H9 (cell line): ENCODE measurements around the gene DNAH8. TPM values are rescaled to one million over a fixed set of nuclear protein-coding genes. Genes with fewer than 3 reads are reported as not detected.

ENCODE experiments used
- DNase-seq: peaks from one replicate; pipeline ENCODE4 v3.0.0-alpha.2; 2017
- H2AFZ ChIP-seq: one replicate; pipeline ENCODE4 v1.6.1; 2013; ENCODE audit warnings: mild to moderate bottlenecking, low read length, control low read depth, moderate library complexity
- H2AK5ac ChIP-seq: 2 replicates; pipeline ENCODE4 v1.6.1; 2013; ENCODE audit warnings: low read length, control low read depth, mixed read lengths; ENCODE audit not compliant: insufficient read length
- H2BK120ac ChIP-seq: one replicate; pipeline ENCODE4 v1.6.1; 2013; ENCODE audit warnings: low read depth, mild to moderate bottlenecking, low read length, control low read depth, inconsistent platforms; ENCODE audit not compliant: poor library complexity, severe bottlenecking
- H2BK12ac ChIP-seq: 2 replicates; pipeline ENCODE4 v1.6.1; 2013; ENCODE audit warnings: low read length, control low read depth, mixed read lengths, low read depth; ENCODE audit not compliant: insufficient read length
- H2BK15ac ChIP-seq: 2 replicates; pipeline ENCODE4 v1.6.1; 2013; ENCODE audit warnings: low read depth, low read length, control low read depth
- H2BK20ac ChIP-seq: one replicate; pipeline ENCODE4 v1.6.1; 2013; ENCODE audit warnings: low read depth, mild to moderate bottlenecking, low read length, control low read depth, inconsistent platforms; ENCODE audit not compliant: poor library complexity, severe bottlenecking
- H2BK5ac ChIP-seq: 2 replicates; pipeline ENCODE4 v1.6.1; 2013; ENCODE audit warnings: low read length, control low read depth, mixed read lengths; ENCODE audit not compliant: insufficient read length
- H3K14ac ChIP-seq: 2 replicates; pipeline ENCODE4 v1.6.1; 2013; ENCODE audit warnings: low read length, control low read depth; ENCODE audit not compliant: insufficient read depth
- H3K18ac ChIP-seq: 2 replicates; pipeline ENCODE4 v1.6.1; 2013; ENCODE audit warnings: low read depth, mild to moderate bottlenecking, mixed read lengths, low read length, control low read depth; ENCODE audit not compliant: insufficient read length
- H3K23ac ChIP-seq: 2 replicates; pipeline ENCODE4 v1.6.1; 2013; ENCODE audit warnings: low read length, control low read depth, mixed read lengths, low read depth; ENCODE audit not compliant: insufficient read length
- H3K23me2 ChIP-seq: 2 replicates; pipeline ENCODE4 v1.6.1; 2013; ENCODE audit warnings: low read depth, mild to moderate bottlenecking, mixed read lengths, low read length, control low read depth; ENCODE audit not compliant: insufficient read length, poor library complexity, severe bottlenecking
- H3K27ac ChIP-seq: 2 replicates; pipeline ENCODE4 v1.5.1; 2013; ENCODE audit warnings: low read length, control low read depth, mixed read lengths, low read depth; ENCODE audit not compliant: insufficient read length
- H3K27me3 ChIP-seq: 2 replicates; pipeline ENCODE4 v1.6.1; 2013; ENCODE audit warnings: low read length, control low read depth, inconsistent platforms; ENCODE audit not compliant: insufficient read depth
- H3K4ac ChIP-seq: 2 replicates; pipeline ENCODE4 v1.6.1; 2013; ENCODE audit warnings: low read depth, mild to moderate bottlenecking, control low read depth, inconsistent platforms, low read length, moderate library complexity
- H3K4me1 ChIP-seq: 2 replicates; pipeline ENCODE4 v1.6.1; 2013; ENCODE audit warnings: low read length, control low read depth, inconsistent platforms; ENCODE audit not compliant: insufficient read depth
- H3K4me2 ChIP-seq: 2 replicates; pipeline ENCODE4 v1.6.1; 2013; ENCODE audit warnings: low read length, control low read depth, mixed read lengths; ENCODE audit not compliant: insufficient read length, insufficient read depth
- H3K56ac ChIP-seq: 2 replicates; pipeline ENCODE4 v1.6.1; 2013; ENCODE audit warnings: low read depth, mild to moderate bottlenecking, mixed read lengths, low read length, control low read depth; ENCODE audit not compliant: insufficient read length
- H3K79me1 ChIP-seq: 2 replicates; pipeline ENCODE4 v1.6.1; 2013; ENCODE audit warnings: low read depth, mild to moderate bottlenecking, moderate library complexity, low read length, control low read depth, inconsistent platforms; ENCODE audit not compliant: insufficient read depth, poor library complexity, severe bottlenecking
- H3K79me2 ChIP-seq: 2 replicates; pipeline ENCODE4 v1.6.1; 2013; ENCODE audit warnings: low read length, control low read depth, inconsistent platforms; ENCODE audit not compliant: insufficient read depth
- H3K9ac ChIP-seq: 2 replicates; pipeline ENCODE4 v1.6.1; 2013; ENCODE audit warnings: low read length, control low read depth, mixed read lengths; ENCODE audit not compliant: insufficient read length; ENCODE audit errors: extremely low read depth
- H3K9me3 ChIP-seq: one replicate; pipeline ENCODE4 v1.6.1; 2013; ENCODE audit warnings: low read depth, low read length, inconsistent platforms; ENCODE audit not compliant: control insufficient read depth
- H3T11ph ChIP-seq: one replicate; pipeline ENCODE4 v1.6.1; 2013; ENCODE audit warnings: mild to moderate bottlenecking, low read length, control low read depth, inconsistent platforms
- H4K20me1 ChIP-seq: one replicate; pipeline ENCODE4 v1.6.1; 2013; ENCODE audit not compliant: control insufficient read depth, insufficient read length, insufficient read depth
- H4K5ac ChIP-seq: 2 replicates; pipeline ENCODE4 v1.6.1; 2013; ENCODE audit warnings: low read depth, mild to moderate bottlenecking, mixed read lengths, low read length, control low read depth; ENCODE audit not compliant: insufficient read length
- H4K8ac ChIP-seq: replicated peaks from 2 replicates; pipeline ENCODE4 v1.6.1; 2013; ENCODE audit warnings: low read length, control low read depth, mixed read lengths, low read depth; ENCODE audit not compliant: insufficient read length
- H4K91ac ChIP-seq: 2 replicates; pipeline ENCODE4 v1.6.1; 2013; ENCODE audit warnings: low read depth, mild to moderate bottlenecking, moderate library complexity, mixed read lengths, low read length, control low read depth; ENCODE audit not compliant: insufficient read length
- H3K27ac Mint-ChIP-seq, 3 experiments: 2 replicates in 2 of 3; 3 replicates in 1 of 3; pipeline ENCODE4 v1.8.0; 2020 to 2021; ENCODE audit warnings: mixed read lengths in 3 of 3, mild to moderate bottlenecking in 1 of 3, moderate library complexity in 1 of 3
- H3K27me3 Mint-ChIP-seq: 2 replicates; pipeline ENCODE4 v1.8.0; 2021; ENCODE audit warnings: low read depth, mild to moderate bottlenecking, moderate library complexity, mixed read lengths
- H3K36me3 Mint-ChIP-seq, 3 experiments: 2 replicates in 2 of 3; 3 replicates in 1 of 3; pipeline ENCODE4 v1.8.0; 2020 to 2021; ENCODE audit warnings: low read depth in 3 of 3, mixed read lengths in 3 of 3; ENCODE audit not compliant: insufficient read depth in 1 of 3
- H3K4me1 Mint-ChIP-seq, 2 experiments: 2 replicates each; pipeline ENCODE4 v1.8.0; 2020; ENCODE audit warnings: mixed read lengths in 2 of 2
- H3K4me3 Mint-ChIP-seq, 2 experiments: 2 replicates in 1 of 2; 3 replicates in 1 of 2; pipeline ENCODE4 v1.8.0; 2020 to 2021; ENCODE audit warnings: mild to moderate bottlenecking in 2 of 2, mixed read lengths in 2 of 2, moderate library complexity in 1 of 2
- H3K9me3 Mint-ChIP-seq, 2 experiments: 2 replicates in 1 of 2; 3 replicates in 1 of 2; pipeline ENCODE4 v1.8.0; 2020; ENCODE audit warnings: mild to moderate bottlenecking in 2 of 2, mixed read lengths in 2 of 2, moderate library complexity in 1 of 2
- WGBS: extraction: QIAGEN DNeasy Blood & Tissue Kit; methylation state at CpG from one replicate; pipeline ENCODE4 v1.1.7; 2013; ENCODE audit warnings: missing lambda C conversion rate, low lambda C conversion rate, mixed read lengths; ENCODE audit not compliant: insufficient read length; ENCODE audit errors: extremely low coverage; 5-methylcytosine and 5-hydroxymethylcytosine counted together
- total RNA-seq: library from RNA; stranded (reverse); gene quantifications from 2 replicates; pipeline ENCODE4 v1.2.1, GENCODE V29; 2021
- TF ChIP-seq, protein P1 (sequence below): fragments of 200-600 bp; sonication (generic); conservative IDR thresholded peaks from 3 replicates; pipeline ENCODE4 v1.8.0; 2021; ENCODE audit warnings: antibody characterized with exemption, mild to moderate bottlenecking

DNAH8 gene
- total RNA-seq, 1 experiment from 2014 or later: not detected

DNA sequence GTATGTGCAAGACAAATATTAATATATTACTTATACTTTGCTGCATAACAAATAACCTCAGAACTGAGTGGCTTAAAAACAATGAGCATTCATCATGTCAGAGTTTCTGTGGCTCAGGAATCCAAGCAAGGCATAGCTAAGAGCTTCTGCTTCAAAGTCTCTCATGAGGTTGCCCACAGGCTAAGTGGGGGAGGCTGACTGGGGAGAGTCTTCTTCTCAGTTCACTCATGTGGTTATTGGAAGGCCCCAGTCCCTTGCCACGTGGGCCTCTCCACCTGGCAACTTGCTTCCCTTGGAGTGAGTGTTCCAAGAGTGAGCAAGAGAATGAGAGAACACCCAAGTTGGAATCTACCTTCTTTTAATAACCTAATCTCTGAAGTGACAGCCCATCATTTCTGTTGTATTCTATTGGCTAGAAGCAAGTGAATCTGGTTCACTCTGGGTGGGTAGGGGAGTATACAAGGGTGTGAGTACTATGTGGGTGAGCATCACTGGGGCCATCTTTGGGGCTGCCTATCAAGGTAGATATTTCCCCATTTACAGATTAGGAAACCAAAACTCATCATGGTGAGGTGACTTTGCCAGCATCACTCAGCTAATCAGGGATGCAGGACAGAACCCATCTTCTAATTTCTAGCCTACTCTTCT lies 36.0 kb downstream of the DNAH8 start:
- H4K91ac ChIP-seq: no peak overlapping the region
- no peak overlapping the region for H3T11ph ChIP-seq
- no peak overlapping the region for H2AK5ac ChIP-seq
- no peaks in the 10 kb centered on the region for H3K23me2 ChIP-seq
- no peaks in the 10 kb centered on the region for H3K36me3 Mint-ChIP-seq
- no peak overlapping the region for H3K4me3 Mint-ChIP-seq
- H2BK15ac ChIP-seq: no peak overlapping the region
- no peaks in the 10 kb centered on the region for H3K79me2 ChIP-seq
- H2BK12ac ChIP-seq: no peak overlapping the region
- H3K9me3 ChIP-seq: no peaks in the 10 kb centered on the region
- TF ChIP-seq, protein P1, sequence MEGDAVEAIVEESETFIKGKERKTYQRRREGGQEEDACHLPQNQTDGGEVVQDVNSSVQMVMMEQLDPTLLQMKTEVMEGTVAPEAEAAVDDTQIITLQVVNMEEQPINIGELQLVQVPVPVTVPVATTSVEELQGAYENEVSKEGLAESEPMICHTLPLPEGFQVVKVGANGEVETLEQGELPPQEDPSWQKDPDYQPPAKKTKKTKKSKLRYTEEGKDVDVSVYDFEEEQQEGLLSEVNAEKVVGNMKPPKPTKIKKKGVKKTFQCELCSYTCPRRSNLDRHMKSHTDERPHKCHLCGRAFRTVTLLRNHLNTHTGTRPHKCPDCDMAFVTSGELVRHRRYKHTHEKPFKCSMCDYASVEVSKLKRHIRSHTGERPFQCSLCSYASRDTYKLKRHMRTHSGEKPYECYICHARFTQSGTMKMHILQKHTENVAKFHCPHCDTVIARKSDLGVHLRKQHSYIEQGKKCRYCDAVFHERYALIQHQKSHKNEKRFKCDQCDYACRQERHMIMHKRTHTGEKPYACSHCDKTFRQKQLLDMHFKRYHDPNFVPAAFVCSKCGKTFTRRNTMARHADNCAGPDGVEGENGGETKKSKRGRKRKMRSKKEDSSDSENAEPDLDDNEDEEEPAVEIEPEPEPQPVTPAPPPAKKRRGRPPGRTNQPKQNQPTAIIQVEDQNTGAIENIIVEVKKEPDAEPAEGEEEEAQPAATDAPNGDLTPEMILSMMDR: no peak
- no peak overlapping the region for H3K9ac ChIP-seq
- H3K27me3 ChIP-seq: no peaks in the 10 kb centered on the region
- H4K5ac ChIP-seq: no peak overlapping the region
- H3K27ac Mint-ChIP-seq: no peak overlapping the region
- no peaks in the 10 kb centered on the region for H3K4me1 ChIP-seq
- no peaks in the 10 kb centered on the region for H3K9me3 Mint-ChIP-seq
- H3K4ac ChIP-seq: no peak overlapping the region
- no peak overlapping the region for H3K4me2 ChIP-seq
- no peak overlapping the region for H2BK120ac ChIP-seq
- H3K27me3 Mint-ChIP-seq: no peaks in the 10 kb centered on the region
- peaks cover 0 to 4% of the 10 kb centered on the region in 2 experiments; a peak in 1 of 4 replicates for H3K4me1 Mint-ChIP-seq
- no peak overlapping the region for H3K56ac ChIP-seq
- no peak overlapping the region for H2BK20ac ChIP-seq
- H3K18ac ChIP-seq: no peak overlapping the region
- H3K79me1 ChIP-seq: no peaks in the 10 kb centered on the region
- H3K14ac ChIP-seq: no peak overlapping the region
- no peak overlapping the region for H2BK5ac ChIP-seq
- whole genome bisulfite sequencing: no CpG with 5 or more reads among the region's 1 CpG
- H2AFZ ChIP-seq: no peak overlapping the region
- H3K27ac ChIP-seq: no peak overlapping the region
- no peak for DNase-seq
- no peaks in the 10 kb centered on the region for H4K20me1 ChIP-seq
- no peak overlapping the region for H4K8ac ChIP-seq
- no peak overlapping the region for H3K23ac ChIP-seq
